Measurements from ENCODE around the gene DSCAML1.

DNA sequence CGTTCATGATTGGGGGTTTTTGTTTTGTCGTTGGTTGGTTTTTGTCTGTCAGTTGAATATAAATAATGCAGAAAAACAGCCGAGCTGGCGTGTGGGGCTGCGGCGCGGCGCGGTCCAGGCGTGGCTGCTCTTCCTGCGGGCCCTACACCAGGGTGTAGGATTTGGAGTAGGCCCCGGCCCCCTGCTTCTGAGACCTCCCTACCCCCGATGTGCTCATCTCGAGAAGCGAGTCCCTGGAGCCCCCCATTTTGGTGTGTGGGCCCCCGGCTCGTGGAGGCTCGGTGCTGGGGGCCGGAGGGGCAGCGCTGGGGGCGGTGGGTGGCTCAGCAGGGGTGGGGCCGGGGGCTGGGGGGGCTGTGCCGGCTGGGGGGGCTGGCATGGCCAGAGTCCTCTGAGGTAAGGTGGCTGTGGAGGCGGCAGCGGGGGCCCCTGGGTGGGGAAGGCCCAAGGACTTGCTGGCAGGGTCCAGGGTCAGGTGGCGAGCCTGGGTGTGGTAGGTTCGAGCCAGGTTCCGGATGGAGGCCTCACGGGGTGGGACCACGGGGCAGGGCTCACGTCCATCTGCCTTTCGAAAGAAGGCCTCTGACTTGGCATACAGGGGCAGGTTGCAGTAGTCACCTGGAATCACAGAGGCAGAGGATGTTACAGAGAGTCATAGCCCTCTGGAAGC is 368.7 kb downstream of the DSCAML1 start:
- TF ChIP-seq POLR2AphosphoS5 (IDR thresholded peaks at IDR 0.05; ENCODE audit: low read depth, low read length) (no peak), TAF1 (IDR thresholded peaks at IDR 0.05; ENCODE audit: borderline replicate concordance, insufficient read depth, low read length) (no peak)
- TF ChIP-seq, protein P1, sequence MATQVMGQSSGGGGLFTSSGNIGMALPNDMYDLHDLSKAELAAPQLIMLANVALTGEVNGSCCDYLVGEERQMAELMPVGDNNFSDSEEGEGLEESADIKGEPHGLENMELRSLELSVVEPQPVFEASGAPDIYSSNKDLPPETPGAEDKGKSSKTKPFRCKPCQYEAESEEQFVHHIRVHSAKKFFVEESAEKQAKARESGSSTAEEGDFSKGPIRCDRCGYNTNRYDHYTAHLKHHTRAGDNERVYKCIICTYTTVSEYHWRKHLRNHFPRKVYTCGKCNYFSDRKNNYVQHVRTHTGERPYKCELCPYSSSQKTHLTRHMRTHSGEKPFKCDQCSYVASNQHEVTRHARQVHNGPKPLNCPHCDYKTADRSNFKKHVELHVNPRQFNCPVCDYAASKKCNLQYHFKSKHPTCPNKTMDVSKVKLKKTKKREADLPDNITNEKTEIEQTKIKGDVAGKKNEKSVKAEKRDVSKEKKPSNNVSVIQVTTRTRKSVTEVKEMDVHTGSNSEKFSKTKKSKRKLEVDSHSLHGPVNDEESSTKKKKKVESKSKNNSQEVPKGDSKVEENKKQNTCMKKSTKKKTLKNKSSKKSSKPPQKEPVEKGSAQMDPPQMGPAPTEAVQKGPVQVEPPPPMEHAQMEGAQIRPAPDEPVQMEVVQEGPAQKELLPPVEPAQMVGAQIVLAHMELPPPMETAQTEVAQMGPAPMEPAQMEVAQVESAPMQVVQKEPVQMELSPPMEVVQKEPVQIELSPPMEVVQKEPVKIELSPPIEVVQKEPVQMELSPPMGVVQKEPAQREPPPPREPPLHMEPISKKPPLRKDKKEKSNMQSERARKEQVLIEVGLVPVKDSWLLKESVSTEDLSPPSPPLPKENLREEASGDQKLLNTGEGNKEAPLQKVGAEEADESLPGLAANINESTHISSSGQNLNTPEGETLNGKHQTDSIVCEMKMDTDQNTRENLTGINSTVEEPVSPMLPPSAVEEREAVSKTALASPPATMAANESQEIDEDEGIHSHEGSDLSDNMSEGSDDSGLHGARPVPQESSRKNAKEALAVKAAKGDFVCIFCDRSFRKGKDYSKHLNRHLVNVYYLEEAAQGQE (IDR thresholded peaks at IDR 0.05; ENCODE audit: insufficient read depth in 1 of 2, low read depth in 2 of 2, low read length in 2 of 2): no peak
